Measurements from ENCODE around the gene RTL1.

The RTL1 gene

GRCh38 chr14:100861937-100862247 is 41.6 kb downstream of the RTL1 start:
- Histone ChIP-seq H2AFZ (ENCODE audit: low read length) (no peak overlapping the region), H3K9me2 (replicated peaks; ENCODE audit: insufficient read depth, low read length) (no peaks in the 10 kb centered on the region), H3K79me2 (ENCODE audit: low read length) (no peaks in the 10 kb centered on the region), H3K27ac (ENCODE audit: low read length) (no peak overlapping the region), H4K20me1 (ENCODE audit: insufficient read depth, low read length) (no peaks in the 10 kb centered on the region), H3K4me1 (ENCODE audit: low read length) (no peaks in the 10 kb centered on the region), H3K36me3 (replicated peaks; ENCODE audit: insufficient read depth, low read length) (no peaks in the 10 kb centered on the region), H3K9ac (ENCODE audit: low read length) (no peak overlapping the region), H3F3A (ENCODE audit: insufficient read depth, low read length) (no peaks in the 10 kb centered on the region), H3K4me2 (ENCODE audit: low read depth, low read length) (no peak overlapping the region), H3K9me3 (replicated peaks; ENCODE audit: insufficient read depth, low read length) (no peaks in the 10 kb centered on the region), H3K4me3 (ENCODE audit: low read length) (no peak overlapping the region), H3K27me3 (replicated peaks; ENCODE audit: insufficient read depth, low read length) (no peaks in the 10 kb centered on the region; the same call in 1 of the 2 replicates)
- no peak for TF ChIP-seq EZH2 (optimal IDR thresholded peaks at IDR 0.05; ENCODE audit: low read depth, low read length)
- TF ChIP-seq EZH2phosphoT487 (IDR thresholded peaks at IDR 0.05; ENCODE audit: low read length), result no peak
- no peak for TF ChIP-seq CTCF (IDR thresholded peaks at IDR 0.05; ENCODE audit: low read length)
- DNase-seq, result no peak

DNA sequence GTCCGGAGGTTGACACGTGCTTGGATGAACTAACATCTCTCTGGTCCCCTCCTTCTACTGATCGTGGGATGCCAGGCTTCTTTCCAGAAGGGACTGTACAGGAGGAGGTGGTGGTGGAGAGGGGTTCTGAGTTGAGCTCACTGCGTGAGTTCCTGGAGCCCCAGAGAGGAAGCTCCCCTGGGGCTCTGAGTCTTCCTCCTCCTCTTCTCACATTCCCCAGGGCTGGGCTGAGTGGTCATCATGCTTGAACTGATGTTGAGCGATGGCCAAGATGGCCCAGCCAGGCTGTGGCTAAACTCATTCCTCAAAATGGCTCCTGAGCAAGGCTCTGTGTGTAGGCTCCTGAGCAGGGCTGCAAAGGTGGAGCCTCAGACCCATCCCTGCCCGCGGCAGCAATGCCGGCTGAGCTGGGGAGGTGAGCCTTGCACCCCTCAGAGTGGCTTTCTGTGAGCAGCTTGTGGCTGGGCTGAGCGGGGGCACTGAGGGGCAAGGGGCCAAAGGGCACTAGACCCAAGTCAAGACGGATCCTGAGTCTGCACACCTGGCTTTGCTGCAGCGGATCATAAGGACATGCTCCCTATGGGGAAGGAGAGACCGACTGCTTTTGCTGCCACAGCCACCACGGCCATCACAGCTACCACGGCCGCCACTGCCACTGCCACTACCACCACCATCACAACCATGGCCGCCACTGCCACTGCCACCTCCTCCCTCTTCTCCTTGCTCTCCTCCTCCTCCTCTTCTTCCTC is 42.2 kb downstream of the RTL1 start:
- peaks cover 2% of the 10 kb centered on the region; the same call in 1 of the 2 replicates for H3K27me3 ChIP-seq (replicated peaks; ENCODE audit: insufficient read depth, low read length)
- H3K79me2 ChIP-seq (ENCODE audit: low read length), result no peaks in the 10 kb centered on the region
- no peak overlapping the region for H3K4me2 ChIP-seq (ENCODE audit: low read depth, low read length)
- H3F3A ChIP-seq (ENCODE audit: insufficient read depth, low read length), result no peaks in the 10 kb centered on the region
- H3K4me3 ChIP-seq (ENCODE audit: low read length), result no peak overlapping the region
- no peak overlapping the region for H2AFZ ChIP-seq (ENCODE audit: low read length)
- H3K9me3 ChIP-seq (replicated peaks; ENCODE audit: insufficient read depth, low read length), result no peaks in the 10 kb centered on the region
- H3K36me3 ChIP-seq (replicated peaks; ENCODE audit: insufficient read depth, low read length), result no peaks in the 10 kb centered on the region
- no peak overlapping the region for H3K9ac ChIP-seq (ENCODE audit: low read length)
- H4K20me1 ChIP-seq (ENCODE audit: insufficient read depth, low read length), result no peaks in the 10 kb centered on the region
- H3K9me2 ChIP-seq (replicated peaks; ENCODE audit: insufficient read depth, low read length), result no peaks in the 10 kb centered on the region
- no peak overlapping the region for H3K27ac ChIP-seq (ENCODE audit: low read length)
- no peaks in the 10 kb centered on the region for H3K4me1 ChIP-seq (ENCODE audit: low read length)
- no peak for DNase-seq
- TF ChIP-seq EZH2 (optimal IDR thresholded peaks at IDR 0.05; ENCODE audit: low read depth, low read length) (no peak), EZH2phosphoT487 (IDR thresholded peaks at IDR 0.05; ENCODE audit: low read length) (no peak), CTCF (IDR thresholded peaks at IDR 0.05; ENCODE audit: low read length) (no peak)

GRCh38 chr14:100860556-100861187 is 42.9 kb downstream of the RTL1 start:
- Histone ChIP-seq H3K4me1 (ENCODE audit: low read length) (no peaks in the 10 kb centered on the region), H3K9me3 (replicated peaks; ENCODE audit: insufficient read depth, low read length) (no peaks in the 10 kb centered on the region), H3K27me3 (replicated peaks; ENCODE audit: insufficient read depth, low read length) (peaks cover 8% of the 10 kb centered on the region), H3K79me2 (ENCODE audit: low read length) (no peaks in the 10 kb centered on the region), H3K9me2 (replicated peaks; ENCODE audit: insufficient read depth, low read length) (no peaks in the 10 kb centered on the region), H4K20me1 (ENCODE audit: insufficient read depth, low read length) (no peaks in the 10 kb centered on the region), H3K4me2 (ENCODE audit: low read depth, low read length) (no peak overlapping the region), H3K27ac (ENCODE audit: low read length) (no peak overlapping the region), H3F3A (ENCODE audit: insufficient read depth, low read length) (no peaks in the 10 kb centered on the region), H3K9ac (ENCODE audit: low read length) (no peak overlapping the region), H3K36me3 (replicated peaks; ENCODE audit: insufficient read depth, low read length) (no peaks in the 10 kb centered on the region), H3K4me3 (ENCODE audit: low read length) (no peak overlapping the region), H2AFZ (ENCODE audit: low read length) (no peak overlapping the region)
- TF ChIP-seq CTCF (IDR thresholded peaks at IDR 0.05; ENCODE audit: low read length), result no peak
- no peak for TF ChIP-seq EZH2 (optimal IDR thresholded peaks at IDR 0.05; ENCODE audit: low read depth, low read length)
- TF ChIP-seq EZH2phosphoT487 (IDR thresholded peaks at IDR 0.05; ENCODE audit: low read length), result no peak
- DNase-seq, result no peak
